Measurements from ENCODE around the gene MTMR2.
A peak's percentile ranks its signal among the peaks of the same experiment; 100 is the strongest.
"Not testable (repeated sequence)": the region's sequence is repeated elsewhere in the genome, so short reads cannot be mapped to it uniquely, and the experiment has no call there.

The MTMR2 gene

GRCh38 chr11:95821640-95822039 lies 102.3 kb downstream of the MTMR2 start:
- DNase-seq (ENCODE audit: low read depth in 2 of 2): no peak

DNA sequence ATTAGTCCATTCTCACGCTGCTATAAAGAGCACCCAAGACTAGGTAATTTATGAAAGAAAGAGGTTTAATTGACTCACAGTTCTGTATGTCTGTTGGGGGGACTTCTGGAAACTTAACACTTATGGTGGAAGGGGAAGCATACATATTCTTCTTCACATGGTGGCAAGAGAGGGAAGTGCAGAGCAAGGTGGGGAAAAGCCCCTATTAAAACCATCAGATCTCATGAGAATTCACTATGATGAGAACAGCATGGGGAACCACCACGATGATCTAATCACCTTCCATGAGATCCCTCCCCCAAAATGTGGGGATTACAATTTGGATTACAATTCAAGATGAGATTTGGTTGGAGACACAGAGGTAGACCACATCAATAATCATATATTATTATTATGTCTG lies 107.9 kb downstream of the MTMR2 start:
- DNase-seq (ENCODE audit: low read depth in 2 of 2): no peak

GRCh38 chr11:95811052-95811451 lies 112.9 kb downstream of the MTMR2 start:
- not testable (repeated sequence) for DNase-seq (ENCODE audit: low read depth in 2 of 2)

DNA sequence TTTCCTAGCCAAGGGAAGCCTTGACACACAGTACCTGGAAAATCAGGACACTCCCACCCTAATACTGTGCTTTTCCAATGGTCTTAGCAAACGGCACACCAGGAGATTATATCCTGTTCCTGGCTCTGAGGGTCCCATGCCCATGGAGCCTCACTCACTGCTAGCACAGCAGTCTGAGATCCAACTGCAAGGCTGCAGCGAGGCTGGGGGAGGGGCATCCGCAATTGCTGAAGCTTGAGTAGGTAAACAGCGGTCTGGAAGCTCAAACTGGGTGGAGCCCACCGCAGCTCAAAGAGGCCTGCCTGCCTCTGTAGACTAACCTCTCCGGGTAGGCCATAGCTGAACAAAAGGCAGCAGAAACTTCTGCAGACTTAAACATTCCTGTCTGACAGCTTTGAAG lies 117.4 kb downstream of the MTMR2 start:
- not testable (repeated sequence) for DNase-seq (ENCODE audit: low read depth in 2 of 2)

DNA sequence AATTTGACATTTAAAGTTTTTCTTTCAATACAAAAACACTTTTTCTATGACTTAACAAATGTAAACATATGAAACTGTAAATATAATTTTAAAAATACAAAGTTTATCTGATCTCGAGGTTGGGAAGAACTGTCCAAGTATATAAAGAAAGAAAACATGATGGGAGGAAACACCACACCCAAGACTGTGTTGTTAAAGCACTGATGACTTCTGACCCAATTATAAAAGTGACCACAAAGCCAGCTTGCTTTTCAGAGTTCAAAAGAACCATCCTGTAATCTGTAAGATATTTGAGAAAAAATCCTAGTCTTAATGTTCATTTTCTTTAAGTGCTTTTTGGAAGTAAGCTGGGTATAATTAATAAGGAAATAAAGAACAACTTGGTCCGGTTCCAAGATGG lies 118.0 kb downstream of the MTMR2 start:
- DNase-seq (ENCODE audit: low read depth in 2 of 2): no peak

DNA sequence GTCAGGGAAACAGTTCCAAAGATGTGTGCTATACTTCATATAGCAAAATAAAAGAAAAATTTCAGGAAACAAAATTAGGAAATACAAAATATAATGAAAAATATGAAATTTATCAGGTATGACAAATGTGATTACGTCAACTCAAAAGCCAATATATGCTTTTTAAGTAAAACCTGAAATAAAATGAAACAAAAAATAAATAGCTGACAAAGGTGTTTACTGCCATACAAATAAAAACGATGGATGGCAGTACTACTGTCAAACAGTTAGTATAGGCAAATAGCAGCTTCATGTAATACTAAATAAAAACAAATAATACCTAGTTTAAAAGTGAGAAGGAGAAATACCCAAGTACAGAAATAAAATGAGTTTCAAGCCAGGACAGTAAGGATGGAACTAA lies 119.9 kb downstream of the MTMR2 start:
- no peak for DNase-seq (ENCODE audit: low read depth in 2 of 2)

DNA sequence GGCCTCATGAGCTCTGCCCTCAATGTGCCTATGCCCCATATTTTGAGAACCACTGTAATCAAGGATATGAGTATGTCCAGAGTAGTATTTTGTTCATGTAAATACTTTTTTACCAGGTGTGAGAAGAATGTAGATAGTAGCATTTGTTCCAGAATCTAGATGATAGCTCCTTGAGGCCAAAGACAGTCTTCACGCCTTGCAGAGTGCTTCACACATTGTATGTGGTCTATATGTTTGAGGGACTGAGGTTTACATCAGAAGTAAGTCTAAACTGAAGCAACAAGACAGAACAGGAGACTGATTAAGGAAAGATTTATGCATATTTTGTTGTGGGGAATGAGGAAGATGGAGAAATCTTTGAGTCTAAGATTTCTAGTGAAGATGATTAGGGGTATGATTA lies 121.1 kb downstream of the MTMR2 start:
- no peak for DNase-seq (ENCODE audit: low read depth in 2 of 2)

GRCh38 chr11:95800438-95800837 lies 123.5 kb downstream of the MTMR2 start:
- DNase-seq (ENCODE audit: low read depth in 2 of 2): no peak

DNA sequence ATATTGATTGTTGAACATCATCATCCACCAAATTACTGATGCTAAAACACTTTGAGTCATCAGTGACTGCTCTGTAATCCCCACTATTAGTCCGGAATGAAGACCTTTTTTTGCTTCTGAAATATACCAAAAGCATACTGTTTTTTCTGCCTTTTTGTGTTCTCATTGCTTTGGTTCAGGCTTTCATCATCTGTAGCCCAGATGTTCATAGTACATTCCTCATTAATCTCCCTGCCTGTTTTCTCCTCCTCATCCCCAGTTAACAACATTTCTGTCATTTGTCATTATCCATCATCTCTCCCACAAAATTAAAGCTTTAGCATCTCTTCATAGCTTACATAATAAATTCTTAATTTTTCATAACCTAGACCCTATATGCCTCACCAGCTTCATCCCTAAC lies 124.4 kb downstream of the MTMR2 start:
- peak in 1 of 2 experiments; percentile 9 for DNase-seq (ENCODE audit: low read depth in 2 of 2)

- DNase-seq (ENCODE audit: low read depth in 2 of 2): no peak
These were observed 127.4 kb downstream of the MTMR2 start for GRCh38 chr11:95796501-95796900.

DNA sequence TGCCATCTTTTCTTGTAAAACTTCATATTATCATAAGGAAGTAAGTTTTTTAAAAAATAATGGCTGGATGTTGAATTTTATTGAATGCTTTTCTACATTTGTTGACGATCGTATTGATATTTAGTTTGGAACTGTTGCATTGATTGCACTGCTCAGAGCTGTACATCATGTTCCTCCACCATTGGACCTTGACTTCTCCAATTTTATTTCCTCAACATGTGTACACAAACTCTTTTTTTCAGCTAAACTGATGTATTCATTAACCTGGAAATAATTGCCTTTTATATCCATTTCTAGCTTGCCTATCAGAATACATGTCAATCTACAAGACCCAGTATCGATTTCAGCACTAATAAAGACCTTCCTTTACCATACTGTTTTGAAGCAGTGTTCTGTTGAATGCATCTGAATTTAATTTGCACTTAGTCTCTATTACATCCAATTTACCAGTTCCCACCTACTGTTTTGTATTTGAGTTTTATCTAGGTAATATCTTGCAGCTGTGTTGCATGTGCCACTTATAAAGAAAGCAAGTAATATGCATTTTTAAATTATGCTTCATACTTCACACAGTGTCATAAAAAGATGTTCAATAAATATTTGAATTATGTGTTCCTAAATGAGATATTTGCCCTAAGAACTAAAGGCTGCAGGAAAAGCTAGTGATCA lies 128.1 kb downstream of the MTMR2 start:
- no peak for DNase-seq (ENCODE audit: low read depth in 2 of 2)

DNA sequence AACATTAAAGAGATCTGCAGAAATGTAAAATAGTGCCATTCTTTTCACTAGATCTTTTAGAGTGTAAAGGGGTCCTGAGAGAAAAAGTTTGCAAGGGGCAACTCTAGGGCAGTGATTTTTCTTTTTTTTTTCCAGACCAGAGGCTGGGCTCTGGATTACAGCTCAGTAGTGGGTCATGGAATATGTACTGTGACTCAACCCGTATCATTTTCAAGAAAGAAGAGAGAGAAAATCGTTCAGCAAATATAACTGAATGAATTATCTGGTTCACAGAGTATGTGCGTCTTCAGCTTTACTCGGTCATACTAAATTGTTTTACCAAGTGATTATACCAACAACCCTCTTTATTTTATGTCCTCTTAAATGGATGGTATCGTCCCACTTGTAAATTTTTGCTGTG lies 129.8 kb downstream of the MTMR2 start:
- DNase-seq (ENCODE audit: low read depth in 2 of 2): no peak

DNA sequence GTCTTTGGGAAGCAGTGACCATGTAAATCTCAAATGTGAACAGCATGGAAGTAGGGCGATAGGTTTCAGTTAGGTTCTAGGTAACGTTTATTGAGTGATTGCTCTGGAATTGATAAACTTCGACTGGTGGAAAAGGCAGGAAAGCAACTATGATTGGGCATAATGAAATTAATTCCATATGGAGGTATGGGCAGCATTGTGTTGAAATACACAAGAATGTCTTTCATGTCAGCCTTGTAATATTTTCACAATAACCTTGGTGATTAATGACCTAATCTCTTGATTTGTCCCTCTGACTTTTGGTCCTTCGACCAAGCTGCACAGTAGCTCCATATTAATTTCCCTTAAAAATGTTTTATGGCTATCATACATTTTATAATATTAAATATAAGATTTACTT lies 130.8 kb downstream of the MTMR2 start:
- no peak for DNase-seq (ENCODE audit: low read depth in 2 of 2)

GRCh38 chr11:95792700-95793099 lies 131.2 kb downstream of the MTMR2 start:
- no peak for DNase-seq (ENCODE audit: low read depth in 2 of 2)

DNA sequence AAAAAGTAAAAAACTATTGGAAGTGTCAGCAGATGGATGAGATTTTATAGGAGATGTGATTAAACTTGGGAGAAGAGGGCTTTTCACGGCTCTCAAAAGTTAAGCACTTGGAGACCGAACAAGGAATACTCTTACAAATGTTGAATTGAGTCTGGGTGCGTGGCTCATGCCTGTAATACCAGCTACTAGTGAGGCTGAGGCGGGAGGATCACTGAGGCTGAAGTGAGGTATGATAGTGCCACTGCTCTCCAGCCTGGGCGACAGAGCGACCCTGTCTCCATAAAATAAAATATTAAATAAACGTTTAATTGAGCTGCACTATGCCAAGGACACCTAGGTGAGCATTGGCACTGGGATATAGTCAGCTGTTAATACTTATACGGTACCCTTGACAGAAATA lies 131.7 kb downstream of the MTMR2 start:
- no peak for DNase-seq (ENCODE audit: low read depth in 2 of 2)

DNA sequence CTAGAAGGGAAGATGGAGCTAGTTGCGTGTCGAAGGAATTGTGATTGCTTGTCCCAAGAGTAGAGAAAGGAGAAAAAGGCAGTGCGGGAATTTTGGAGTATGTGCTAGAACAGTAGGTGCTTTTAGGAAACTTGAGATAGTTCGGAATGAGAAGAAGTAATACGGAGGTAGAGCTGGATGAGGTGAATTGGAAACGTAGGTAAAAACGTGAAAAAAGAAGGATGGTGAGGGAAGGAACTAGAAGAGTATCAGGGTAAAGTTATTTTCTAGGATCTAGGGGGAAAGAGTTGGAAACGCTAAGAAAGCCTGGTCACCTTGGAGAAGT lies 132.2 kb downstream of the MTMR2 start:
- DNase-seq (ENCODE audit: low read depth in 2 of 2): no peak

DNA sequence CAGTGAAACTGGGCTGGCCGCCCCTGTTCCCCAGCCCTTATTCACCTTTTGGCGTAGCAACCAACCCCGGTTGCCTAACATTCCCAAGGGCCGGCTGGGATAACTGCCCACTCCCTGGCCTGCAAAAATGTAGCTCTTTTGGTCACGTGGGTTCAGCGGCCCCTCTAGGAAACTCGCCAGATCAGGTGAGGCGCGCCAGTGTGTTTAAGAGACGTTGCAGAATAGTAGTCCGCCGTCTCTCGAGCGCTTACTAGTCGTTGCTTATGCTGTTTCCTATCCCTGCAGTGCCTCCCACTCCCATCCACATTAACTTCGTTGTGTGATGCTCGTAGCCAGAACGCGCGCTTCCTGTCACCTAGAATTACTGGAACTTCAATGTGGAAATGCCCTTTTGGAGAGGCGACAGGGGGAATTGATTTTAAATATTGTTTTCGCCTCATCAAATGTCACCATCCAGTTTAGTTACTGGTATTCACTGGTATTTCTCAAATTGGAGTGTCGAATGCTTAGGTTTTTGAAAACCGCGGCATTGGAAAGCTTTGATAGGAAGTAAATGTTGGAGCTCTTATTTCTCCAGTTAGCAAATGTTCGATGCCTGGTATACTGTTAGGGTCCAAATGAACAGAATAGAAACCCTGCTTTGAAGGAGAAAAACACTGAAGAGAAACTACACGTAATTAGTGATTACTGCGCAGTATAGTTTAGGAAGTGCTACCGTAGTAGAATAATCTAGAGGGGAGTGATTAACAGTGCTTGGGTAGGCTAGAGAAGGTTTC lies 132.8 kb downstream of the MTMR2 start:
- peak in 1 of 2 experiments; percentile 8 for DNase-seq (ENCODE audit: low read depth in 2 of 2)

DNA sequence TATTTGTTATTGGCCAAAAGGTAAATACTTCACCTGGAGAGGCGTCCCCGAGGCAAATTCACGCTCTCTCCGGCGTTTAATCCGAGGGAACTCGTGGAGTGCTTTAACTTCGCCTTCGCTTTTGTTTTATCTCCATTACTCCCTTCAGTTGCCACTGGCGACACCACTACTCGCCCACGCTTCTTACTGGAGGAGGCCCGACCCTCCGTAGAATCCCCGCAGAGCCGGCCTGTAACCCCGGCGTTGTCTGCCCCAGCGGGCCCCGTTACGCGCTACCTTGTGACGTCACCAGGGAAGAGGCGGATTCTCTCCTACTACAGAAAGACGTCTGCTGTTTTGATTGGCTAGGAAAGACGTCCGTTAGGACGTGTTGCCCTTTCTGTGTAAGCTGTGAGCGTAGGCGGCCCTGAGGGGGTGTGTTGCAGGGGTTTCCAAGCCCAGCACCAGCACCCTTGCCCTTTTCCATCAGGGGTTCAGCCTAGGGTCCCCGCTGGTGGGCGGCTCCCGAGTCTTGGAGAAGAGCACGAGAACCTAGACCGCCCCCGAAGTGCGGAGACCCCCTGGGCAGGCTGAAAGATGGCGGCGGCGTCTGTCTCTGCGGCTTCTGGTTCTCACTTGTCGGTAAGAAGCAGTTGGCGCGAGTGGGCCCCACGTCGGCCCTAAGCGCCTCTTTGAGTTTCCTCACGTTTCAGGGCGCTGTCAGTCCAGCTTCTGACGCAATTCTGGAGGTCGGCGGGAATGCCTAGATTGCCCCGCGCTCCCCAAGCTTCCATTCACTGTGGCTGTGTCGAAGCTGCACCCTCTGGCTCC lies 133.6 kb downstream of the MTMR2 start, which contains the start of gene CEP57:
TSS of gene CEP57 (plus strand) at position 376 of the 810 bp plus-strand sequence. CDS start at position 577, 201 bp downstream.
- peak; percentile 97 to 98 for DNase-seq (ENCODE audit: low read depth in 2 of 2)

DNA sequence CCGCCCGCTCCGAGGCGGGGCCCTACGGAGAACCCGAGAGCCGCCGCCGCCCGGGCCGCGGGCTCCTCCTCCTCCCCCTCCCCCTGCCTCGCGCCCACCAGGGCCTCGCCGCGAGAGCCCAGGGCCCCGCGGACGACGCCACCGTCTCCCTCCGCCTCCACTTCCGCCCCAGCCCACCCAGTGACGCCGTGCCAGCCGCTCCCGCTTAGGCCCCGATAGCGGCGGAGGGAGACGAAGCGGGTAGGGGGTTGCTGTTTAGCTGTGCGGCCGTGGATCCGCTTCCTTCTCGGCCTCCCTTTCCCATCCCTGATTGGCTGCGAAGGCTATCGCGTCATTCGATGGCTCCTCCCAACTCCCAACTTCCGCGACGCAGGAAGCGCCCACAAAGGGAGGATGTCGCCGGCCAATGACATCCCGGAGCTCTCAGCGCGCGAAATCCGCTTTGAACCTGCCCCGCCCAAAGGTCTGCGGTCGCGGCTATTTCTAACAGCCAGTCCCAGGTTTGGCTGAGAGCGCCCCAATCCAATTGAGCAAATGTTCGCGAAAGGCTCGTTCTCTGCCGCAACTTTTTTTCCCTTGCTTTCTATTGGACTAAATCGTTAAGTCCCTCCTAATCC lies 134.3 kb downstream of the MTMR2 start, which contains the start of gene FAM76B:
TSS of gene FAM76B (minus strand) at position 277 of the 617 bp plus-strand sequence. CDS start 304 bp downstream, outside the sequence.
- DNase-seq (ENCODE audit: low read depth in 2 of 2): peak; percentile 99

GRCh38 chr11:95788921-95789505 lies 134.9 kb downstream of the MTMR2 start:
- no peak for DNase-seq (ENCODE audit: low read depth in 2 of 2)
